ENCODE results near the gene C1orf174.

GRCh38 chr1:3915551-3916121 lies 15.6 kb upstream of the C1orf174 start:
- TF ChIP-seq CTCF (IDR thresholded peaks at IDR 0.05; ENCODE audit: insufficient read depth, low read length, poor library complexity, severe bottlenecking) (no peak), EZH2phosphoT487 (conservative IDR thresholded peaks at IDR 0.05; ENCODE audit: low read length) (no peak)
